ENCODE data around the gene SSH2. TPM values are rescaled to one million over a fixed set of nuclear protein-coding genes. Genes with fewer than 3 reads are reported as not detected.

Gene SSH2
- total RNA-seq, 1 experiment from 2014 or later = 14.6 TPM

- Histone ChIP-seq H4K8ac (replicated peaks; ENCODE audit: insufficient read length, low read depth, low read length) (no peak overlapping the region), H2BK12ac (ENCODE audit: insufficient read length, low read depth, low read length) (no peak overlapping the region), H2BK20ac (ENCODE audit: low read depth, low read length, poor library complexity, severe bottlenecking) (no peak overlapping the region), H3K14ac (ENCODE audit: insufficient read depth, low read length) (no peak overlapping the region), H4K5ac (ENCODE audit: insufficient read length, low read depth, low read length) (no peak overlapping the region), H3K27me3 (ENCODE audit: insufficient read depth, low read length) (no peaks in the 10 kb centered on the region), H2BK120ac (ENCODE audit: low read depth, low read length, poor library complexity, severe bottlenecking) (no peak overlapping the region), H3K9me3 (ENCODE audit: control insufficient read depth, low read depth, low read length) (no peaks in the 10 kb centered on the region), H4K20me1 (ENCODE audit: control insufficient read depth, insufficient read depth, insufficient read length) (no peaks in the 10 kb centered on the region), H3K23me2 (ENCODE audit: insufficient read length, low read depth, low read length, poor library complexity, severe bottlenecking) (no peaks in the 10 kb centered on the region), H3T11ph (ENCODE audit: low read length) (no peak overlapping the region), H3K56ac (ENCODE audit: insufficient read length, low read depth, low read length) (no peak overlapping the region), H3K9ac (ENCODE audit: extremely low read depth, insufficient read length, low read length) (no peak overlapping the region), H2AFZ (ENCODE audit: low read length) (no peak overlapping the region), H3K79me1 (ENCODE audit: insufficient read depth, low read depth, low read length, poor library complexity, severe bottlenecking) (no peaks in the 10 kb centered on the region), H3K23ac (ENCODE audit: insufficient read length, low read depth, low read length) (no peak overlapping the region), H2BK5ac (ENCODE audit: insufficient read length, low read length) (no peak overlapping the region), H2AK5ac (ENCODE audit: insufficient read length, low read length) (no peak overlapping the region), H2BK15ac (ENCODE audit: low read depth, low read length) (no peak overlapping the region), H3K18ac (ENCODE audit: insufficient read length, low read depth, low read length) (no peak overlapping the region), H3K4me2 (ENCODE audit: insufficient read depth, insufficient read length, low read length) (no peak overlapping the region), H3K4me1 (ENCODE audit: insufficient read depth, low read length) (no peaks in the 10 kb centered on the region; the same call in 1 of the 2 replicates), H3K79me2 (ENCODE audit: insufficient read depth, low read length) (no peaks in the 10 kb centered on the region), H3K4ac (ENCODE audit: low read depth, low read length) (no peak overlapping the region), H4K91ac (ENCODE audit: insufficient read length, low read depth, low read length) (no peak overlapping the region), H3K27ac (ENCODE audit: insufficient read length, low read depth, low read length) (no peak overlapping the region)
- no CpG with 5 or more reads among the region's 3 CpGs for WGBS (ENCODE audit: extremely low coverage, insufficient read length, low lambda C conversion rate)
- no peaks in the 10 kb centered on the region for H3K27me3 Mint-ChIP-seq (ENCODE audit: low read depth)
- no peaks in the 10 kb centered on the region for H3K36me3 Mint-ChIP-seq (ENCODE audit: insufficient read depth in 1 of 3, low read depth in 3 of 3)
- H3K4me1 Mint-ChIP-seq = peaks cover 19 to 28% of the 10 kb centered on the region in 2 experiments
- no peak overlapping the region for H3K27ac Mint-ChIP-seq
- no peak for TF ChIP-seq CTCF (conservative IDR thresholded peaks at IDR 0.05)
- H3K9me3 Mint-ChIP-seq = no peaks in the 10 kb centered on the region
- no peak overlapping the region for H3K4me3 Mint-ChIP-seq
- DNase-seq = no peak
These were observed 220.0 kb downstream of the SSH2 start for GRCh38 chr17:29709866-29710519.

All from H9 (cell line).